ENCODE measurements around the gene TRIM50.
"Not testable (repeated sequence)": the region's sequence is repeated elsewhere in the genome, so short reads cannot be mapped to it uniquely, and the experiment has no call there.

The TRIM50 gene

GRCh38 chr7:73324081-73324845 lies 3.6 kb downstream of the TRIM50 start:
- not testable (repeated sequence) for H3K27me3 ChIP-seq (ENCODE audit: insufficient read depth, low read length, poor library complexity, severe bottlenecking); H3K4me3 ChIP-seq (ENCODE audit: low read length, poor library complexity, severe bottlenecking); H3F3A ChIP-seq (ENCODE audit: low read depth); H3K36me3 ChIP-seq (ENCODE audit: insufficient read depth, low read length); H3K9me2 ChIP-seq (replicated peaks; ENCODE audit: low read depth, low read length); H4K20me1 ChIP-seq (ENCODE audit: insufficient read depth, low read length, poor library complexity, severe bottlenecking); H3K9ac ChIP-seq (ENCODE audit: low read depth, low read length, poor library complexity, severe bottlenecking); H3K4me1 ChIP-seq (ENCODE audit: insufficient read depth, low read length, poor library complexity, severe bottlenecking); H3K9me3 ChIP-seq (ENCODE audit: insufficient read depth, low read depth, low read length); H3K79me2 ChIP-seq (ENCODE audit: insufficient read depth, low read length)
- Histone ChIP-seq H3K4me2 (ENCODE audit: low read depth, low read length, poor library complexity, severe bottlenecking) (peak overlapping the region; percentile 37), H2AFZ (ENCODE audit: low read length) (peak overlapping the region; percentile 67; the same call in 1 of the 2 replicates)
- peak; percentile 52 for TF ChIP-seq CTCF (conservative IDR thresholded peaks at IDR 0.05; ENCODE audit: low read length)

- not testable (repeated sequence) for H3K27me3 ChIP-seq (ENCODE audit: insufficient read depth, low read length, poor library complexity, severe bottlenecking); H3K9ac ChIP-seq (ENCODE audit: low read depth, low read length, poor library complexity, severe bottlenecking); H4K20me1 ChIP-seq (ENCODE audit: insufficient read depth, low read length, poor library complexity, severe bottlenecking); H3K9me2 ChIP-seq (replicated peaks; ENCODE audit: low read depth, low read length); H3K79me2 ChIP-seq (ENCODE audit: insufficient read depth, low read length); H3F3A ChIP-seq (ENCODE audit: low read depth); H3K4me3 ChIP-seq (ENCODE audit: low read length, poor library complexity, severe bottlenecking); H3K36me3 ChIP-seq (ENCODE audit: insufficient read depth, low read length); H3K4me1 ChIP-seq (ENCODE audit: insufficient read depth, low read length, poor library complexity, severe bottlenecking); H3K9me3 ChIP-seq (ENCODE audit: insufficient read depth, low read depth, low read length)
- peak overlapping the region; percentile 67; the same call in 1 of the 2 replicates for H2AFZ ChIP-seq (ENCODE audit: low read length)
- peak overlapping the region; percentile 37 for H3K4me2 ChIP-seq (ENCODE audit: low read depth, low read length, poor library complexity, severe bottlenecking)
These were observed 4.3 kb downstream of the TRIM50 start for GRCh38 chr7:73323434-73324080.

GRCh38 chr7:73320009-73320408 lies 7.9 kb downstream of the TRIM50 start:
- H3K9me2 ChIP-seq (replicated peaks; ENCODE audit: low read depth, low read length); H3K27me3 ChIP-seq (ENCODE audit: insufficient read depth, low read length, poor library complexity, severe bottlenecking); H3K4me1 ChIP-seq (ENCODE audit: insufficient read depth, low read length, poor library complexity, severe bottlenecking); H4K20me1 ChIP-seq (ENCODE audit: insufficient read depth, low read length, poor library complexity, severe bottlenecking); H2AFZ ChIP-seq (ENCODE audit: low read length); H3K4me3 ChIP-seq (ENCODE audit: low read length, poor library complexity, severe bottlenecking); H3K4me2 ChIP-seq (ENCODE audit: low read depth, low read length, poor library complexity, severe bottlenecking); H3K79me2 ChIP-seq (ENCODE audit: insufficient read depth, low read length); H3F3A ChIP-seq (ENCODE audit: low read depth); H3K9me3 ChIP-seq (ENCODE audit: insufficient read depth, low read depth, low read length); H3K36me3 ChIP-seq (ENCODE audit: insufficient read depth, low read length); H3K9ac ChIP-seq (ENCODE audit: low read depth, low read length, poor library complexity, severe bottlenecking): not testable (repeated sequence)

GRCh38 chr7:73319541-73319940 lies 8.3 kb downstream of the TRIM50 start:
- not testable (repeated sequence) for H3K4me1 ChIP-seq (ENCODE audit: insufficient read depth, low read length, poor library complexity, severe bottlenecking); H3K4me2 ChIP-seq (ENCODE audit: low read depth, low read length, poor library complexity, severe bottlenecking); H3K4me3 ChIP-seq (ENCODE audit: low read length, poor library complexity, severe bottlenecking); H3K9ac ChIP-seq (ENCODE audit: low read depth, low read length, poor library complexity, severe bottlenecking); H3F3A ChIP-seq (ENCODE audit: low read depth); H3K9me3 ChIP-seq (ENCODE audit: insufficient read depth, low read depth, low read length); H4K20me1 ChIP-seq (ENCODE audit: insufficient read depth, low read length, poor library complexity, severe bottlenecking); H3K9me2 ChIP-seq (replicated peaks; ENCODE audit: low read depth, low read length); H2AFZ ChIP-seq (ENCODE audit: low read length); H3K27me3 ChIP-seq (ENCODE audit: insufficient read depth, low read length, poor library complexity, severe bottlenecking); H3K36me3 ChIP-seq (ENCODE audit: insufficient read depth, low read length); H3K79me2 ChIP-seq (ENCODE audit: insufficient read depth, low read length)

- H3K36me3 ChIP-seq (ENCODE audit: insufficient read depth, low read length); H3F3A ChIP-seq (ENCODE audit: low read depth); H3K9ac ChIP-seq (ENCODE audit: low read depth, low read length, poor library complexity, severe bottlenecking); H2AFZ ChIP-seq (ENCODE audit: low read length); H3K79me2 ChIP-seq (ENCODE audit: insufficient read depth, low read length); H3K9me3 ChIP-seq (ENCODE audit: insufficient read depth, low read depth, low read length); H3K4me1 ChIP-seq (ENCODE audit: insufficient read depth, low read length, poor library complexity, severe bottlenecking); H4K20me1 ChIP-seq (ENCODE audit: insufficient read depth, low read length, poor library complexity, severe bottlenecking); H3K9me2 ChIP-seq (replicated peaks; ENCODE audit: low read depth, low read length); H3K4me3 ChIP-seq (ENCODE audit: low read length, poor library complexity, severe bottlenecking); H3K4me2 ChIP-seq (ENCODE audit: low read depth, low read length, poor library complexity, severe bottlenecking); H3K27me3 ChIP-seq (ENCODE audit: insufficient read depth, low read length, poor library complexity, severe bottlenecking): not testable (repeated sequence)
These were observed 9.2 kb downstream of the TRIM50 start for GRCh38 chr7:73318656-73319204.
